Measurements from ENCODE around the gene SQOR.
"Not testable (repeated sequence)": the region's sequence is repeated elsewhere in the genome, so short reads cannot be mapped to it uniquely, and the experiment has no call there.

- TF ChIP-seq CTCF, POLR2A (IDR thresholded peaks at IDR 0.05): not testable (repeated sequence)
These were observed 15.2 kb downstream of the SQOR start for GRCh38 chr15:45650007-45650406.

Data from right lobe of liver (tissue), 4 donors.